SH-SY5Y (cell line): ENCODE data around the gene C2CD4D.

Experiments used
- GATA2 ChIP-seq: IDR thresholded peaks from 2 replicates; pipeline ENCODE4 v1.6.1; 2011; ENCODE audit warnings: mild to moderate bottlenecking, low read depth, low read length
- GATA3 ChIP-seq: IDR thresholded peaks from 2 replicates; pipeline ENCODE4 v1.6.1; 2011; ENCODE audit warnings: low read depth, mild to moderate bottlenecking, low read length, moderate library complexity

Gene C2CD4D

DNA sequence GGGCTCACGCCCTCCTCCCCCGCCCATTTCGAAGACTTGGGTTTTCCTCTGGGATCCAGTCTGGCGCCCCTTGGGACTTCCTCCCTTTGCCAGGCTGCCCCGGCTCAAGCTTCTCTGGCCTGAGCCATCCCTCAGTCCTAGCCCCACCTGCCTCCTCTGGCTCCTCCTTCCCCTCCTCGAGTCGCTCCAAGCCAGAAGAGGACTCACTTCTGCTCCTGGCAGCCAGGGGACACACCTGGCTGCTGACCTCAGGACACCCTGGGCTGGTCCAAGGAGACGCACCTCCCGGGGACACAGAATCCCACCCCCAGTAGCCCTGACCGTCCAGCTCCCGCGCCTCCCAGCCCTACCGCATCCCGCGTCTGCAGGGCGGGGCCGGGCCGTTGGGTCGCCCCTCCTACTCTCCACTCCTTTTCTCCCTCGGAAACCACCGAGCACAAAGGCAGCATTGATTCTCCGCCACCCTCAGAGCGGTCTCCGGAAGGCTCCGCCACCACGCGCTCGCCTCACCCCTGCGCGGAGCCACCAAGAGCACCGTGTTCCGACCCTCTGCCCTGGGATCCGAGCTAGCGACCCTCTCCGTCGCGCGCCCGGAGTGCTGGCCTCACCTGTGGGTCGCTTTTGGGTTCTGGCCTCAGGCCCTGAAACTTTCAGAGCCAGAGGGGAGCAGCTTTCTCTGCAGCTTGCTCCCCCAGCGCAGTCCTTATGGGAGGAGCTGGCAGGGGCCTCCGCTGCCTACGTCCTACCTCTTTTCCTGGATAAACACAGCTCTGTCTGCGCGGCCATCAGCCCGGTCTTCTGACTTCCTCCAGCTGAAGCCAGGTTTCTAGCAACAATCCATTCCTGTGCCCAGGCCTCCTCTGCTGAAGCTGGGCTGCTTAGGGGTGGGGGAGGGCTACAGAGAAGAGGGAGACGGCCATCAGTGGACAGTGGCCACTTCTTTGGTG lies at the start of gene C2CD4D:
Gene C2CD4D, minus strand, starts transcription at position 364 of the 947 bp plus-strand sequence. CDS start 831 bp downstream, outside the sequence.
- TF ChIP-seq GATA2 (no peak), GATA3 (no peak)

DNA sequence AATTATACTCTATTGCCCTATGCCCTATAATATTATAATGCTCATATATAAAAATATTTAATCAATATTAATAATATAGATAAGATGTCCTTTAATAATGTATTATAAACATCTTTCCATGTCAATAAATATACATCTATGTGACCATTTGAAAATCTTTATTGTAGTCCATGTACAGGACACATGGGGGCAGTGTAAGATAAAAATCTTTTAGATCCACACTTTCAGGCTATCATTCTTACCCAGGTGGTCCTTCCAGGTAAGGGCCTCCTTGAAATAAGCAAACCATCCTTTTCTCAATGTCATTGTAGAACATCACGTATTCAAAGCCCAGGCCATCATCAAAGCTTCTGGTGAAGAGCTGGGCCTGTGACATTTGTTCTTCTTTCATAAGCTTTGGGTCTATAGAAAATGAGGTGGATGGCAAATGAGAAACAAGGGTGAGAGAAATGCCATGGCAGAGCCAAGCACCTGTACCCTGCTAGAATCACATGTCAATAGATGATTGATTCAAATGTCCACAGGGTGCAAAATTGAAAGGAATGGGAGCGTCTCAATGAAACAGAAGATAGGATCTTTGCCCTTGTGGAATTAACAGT lies 49.5 kb upstream of the C2CD4D start:
- TF ChIP-seq GATA3 (no peak), GATA2 (no peak)

DNA sequence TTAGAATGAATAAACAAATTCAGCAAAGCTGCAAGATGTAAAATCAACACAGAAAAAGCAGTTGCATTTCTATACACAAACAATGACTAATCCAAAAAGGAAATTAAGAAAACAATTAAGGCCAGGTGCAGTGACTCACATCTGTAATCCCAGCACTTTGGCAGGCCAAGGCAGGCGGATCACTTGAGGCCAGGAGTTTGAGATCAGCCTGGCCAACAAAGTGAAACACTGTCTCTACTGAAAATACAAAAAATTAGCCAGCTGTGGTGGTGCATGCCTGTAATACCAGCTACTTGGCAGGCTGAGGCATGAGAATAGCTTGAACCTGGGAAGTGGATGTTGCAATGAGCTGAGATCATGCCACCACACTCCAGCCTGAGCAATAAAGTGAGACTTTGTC lies 47.4 kb upstream of the C2CD4D start:
- TF ChIP-seq GATA3 (no peak), GATA2 (no peak)

DNA sequence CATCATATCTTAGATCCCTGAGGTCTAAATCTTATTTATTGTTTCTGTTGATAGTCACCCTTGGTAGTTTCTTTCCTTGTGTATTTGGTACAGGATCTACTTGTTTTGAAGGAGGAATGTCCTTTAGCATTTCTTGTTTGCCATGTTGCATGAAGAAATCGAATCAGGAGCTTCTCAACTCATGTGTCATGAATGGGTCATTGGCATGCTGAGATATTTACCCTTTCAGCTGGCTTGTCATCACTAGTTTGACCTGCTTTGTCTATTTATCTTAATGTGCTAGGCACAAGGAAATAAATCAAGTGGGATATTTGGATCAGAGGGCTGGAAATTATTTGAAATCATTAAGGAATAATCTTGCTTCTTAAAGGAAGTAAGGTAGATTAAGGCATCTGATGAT lies 45.9 kb upstream of the C2CD4D start:
- TF ChIP-seq GATA2 (no peak), GATA3 (no peak)

DNA sequence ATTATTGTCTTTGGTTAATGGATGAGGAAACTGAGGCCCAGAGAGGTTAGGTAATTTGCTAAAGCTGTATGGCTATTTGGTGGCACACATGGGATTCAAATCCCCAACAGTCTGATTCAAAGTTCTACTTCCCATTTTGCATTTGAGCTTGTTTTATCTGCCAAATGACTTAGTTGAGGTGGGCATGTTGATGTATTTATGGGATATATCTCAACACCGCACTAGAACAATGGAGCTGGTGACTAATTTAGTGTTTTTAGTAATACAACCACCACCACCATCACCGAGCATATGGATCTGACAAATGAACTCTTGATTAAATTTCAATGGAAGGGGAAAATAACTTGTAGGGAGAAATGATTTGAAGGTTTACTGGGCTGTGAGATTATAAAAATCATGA lies 42.8 kb upstream of the C2CD4D start:
- TF ChIP-seq GATA3 = no peak
- no peak for TF ChIP-seq GATA2

DNA sequence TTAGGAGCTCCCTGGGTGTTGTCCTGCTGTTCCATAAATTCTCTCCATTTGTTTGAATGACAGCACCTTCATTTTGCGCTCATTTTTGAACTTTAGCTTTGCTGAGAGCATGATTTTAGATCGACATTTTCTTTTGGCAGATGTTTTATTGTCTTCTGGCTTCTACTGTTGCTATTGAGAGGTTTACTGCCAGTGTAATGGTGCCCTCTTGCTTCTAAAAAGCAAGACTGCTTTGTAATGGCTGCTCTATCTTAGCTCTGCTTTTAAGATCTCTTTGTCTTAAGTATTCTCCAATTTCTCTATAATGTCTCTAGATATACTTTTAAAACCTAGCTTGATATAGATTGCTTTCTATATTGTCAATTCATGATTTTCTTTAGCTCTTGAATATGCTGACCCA lies 41.9 kb upstream of the C2CD4D start:
- TF ChIP-seq GATA2 (no peak), GATA3 (no peak)

DNA sequence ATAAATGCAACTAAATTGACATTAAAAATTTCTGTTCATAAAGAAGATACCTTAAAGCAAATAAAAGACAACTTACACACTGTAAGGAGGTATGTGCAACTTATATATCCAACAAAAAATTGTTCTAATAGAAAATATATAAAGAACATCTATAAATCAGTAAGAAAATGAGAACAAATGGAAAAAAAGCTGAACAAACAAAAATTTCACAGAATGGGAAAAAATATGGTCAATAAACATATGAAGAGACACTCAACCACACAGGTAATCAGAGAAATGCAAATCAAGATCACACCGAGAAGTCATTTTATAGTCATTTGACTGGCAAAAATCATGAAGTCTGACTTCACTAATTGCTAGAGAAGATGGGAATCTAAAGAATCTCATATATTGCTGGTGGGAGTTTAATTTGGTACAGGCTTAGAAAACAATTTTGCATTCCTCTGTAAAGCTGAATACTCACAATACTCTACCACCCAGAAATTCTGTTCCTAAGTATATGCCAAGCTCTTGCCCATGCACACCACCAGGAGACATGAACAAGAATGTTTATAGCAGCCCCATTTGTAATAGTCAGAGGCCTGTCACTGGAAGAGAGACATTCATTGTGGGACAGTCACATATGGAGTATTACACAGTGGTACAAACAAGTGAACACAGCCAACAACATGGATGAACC lies 35.9 kb upstream of the C2CD4D start:
- TF ChIP-seq GATA2 (no peak), GATA3 (no peak)

DNA sequence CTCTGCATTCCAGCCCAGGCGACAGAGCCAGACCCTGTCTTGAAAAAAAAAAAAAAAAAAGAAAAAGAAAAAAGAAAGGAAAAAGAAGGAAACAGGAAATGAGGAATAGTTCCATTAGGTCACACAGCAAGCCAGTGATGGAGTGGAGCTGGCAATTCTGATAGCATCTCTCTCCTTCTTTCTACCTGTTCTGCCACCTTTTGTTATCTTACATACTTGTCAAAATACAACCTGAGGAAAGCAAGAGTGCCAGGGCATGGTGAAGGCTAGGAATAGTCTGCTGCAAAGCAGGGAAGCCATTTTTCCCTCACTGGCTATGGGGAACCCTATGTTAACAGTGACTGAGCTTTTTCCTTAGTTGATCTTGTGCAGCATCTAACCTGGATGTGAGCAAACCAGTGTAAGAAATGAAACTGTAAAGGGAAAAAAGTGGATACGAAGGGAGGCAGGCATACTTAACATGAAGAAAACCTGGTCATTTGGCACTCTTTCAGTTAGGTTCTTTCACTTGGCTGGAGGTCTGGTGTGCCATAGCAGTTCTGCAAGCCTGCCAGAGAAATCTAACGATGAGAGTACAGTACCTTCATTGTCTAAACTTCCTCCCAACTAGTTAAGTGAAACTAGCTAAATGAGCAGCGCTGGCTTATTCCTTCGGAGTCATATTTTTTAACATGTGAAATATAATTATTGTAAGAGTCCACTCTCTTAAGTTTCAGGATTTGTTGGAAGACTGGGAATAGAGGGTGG lies 31.8 kb upstream of the C2CD4D start:
- TF ChIP-seq GATA3 = no peak
- no peak for TF ChIP-seq GATA2

DNA sequence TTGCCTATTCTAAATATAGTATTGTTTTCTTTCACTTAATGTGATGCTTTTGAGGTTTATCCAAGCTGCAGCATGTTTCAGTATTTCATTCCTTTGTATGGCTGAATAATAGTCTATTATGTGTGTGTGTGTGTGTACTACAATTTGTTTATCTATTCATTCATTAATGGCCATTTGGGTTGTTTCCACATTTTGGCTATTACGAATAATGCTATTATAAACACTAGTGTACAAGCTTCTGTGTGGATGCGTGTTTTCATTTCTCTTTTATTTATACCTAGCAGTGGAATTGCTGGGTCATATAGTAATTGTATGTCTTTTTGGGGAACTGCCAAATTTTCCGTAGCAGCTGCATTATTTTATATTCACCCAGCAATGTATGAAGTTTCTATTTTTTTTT lies 28.9 kb upstream of the C2CD4D start:
- TF ChIP-seq GATA2 (no peak), GATA3 (no peak)

DNA sequence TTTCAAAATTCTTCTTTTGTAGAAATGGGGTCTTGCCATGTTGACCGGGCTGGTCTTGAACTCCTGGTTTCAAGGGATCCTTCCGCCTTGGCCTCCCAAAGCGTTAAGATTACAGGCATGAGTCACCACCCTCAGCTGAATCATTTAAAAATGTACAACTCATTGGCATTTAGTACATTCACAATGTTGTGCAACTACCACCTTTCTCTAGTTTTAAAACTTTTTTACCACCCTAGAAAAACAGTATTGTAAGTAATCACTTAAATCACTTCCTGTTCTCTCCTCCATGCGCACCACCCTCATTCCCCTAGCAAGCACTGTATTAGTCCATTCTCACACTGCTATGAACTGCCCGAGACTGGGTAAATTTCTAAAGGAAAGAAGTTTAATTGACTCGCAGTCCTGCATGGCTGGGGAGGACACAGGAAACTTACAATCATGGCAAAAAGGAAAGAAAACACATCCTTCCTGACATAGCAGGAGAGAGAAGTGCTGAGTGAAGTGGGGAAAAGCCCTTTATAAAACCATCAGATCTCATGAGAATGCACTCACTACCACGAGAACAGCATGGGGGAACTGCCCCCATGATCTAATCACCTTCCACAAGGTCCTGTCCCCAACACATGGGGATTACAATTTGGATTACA lies 28.3 kb upstream of the C2CD4D start:
- TF ChIP-seq GATA3 = no peak
- TF ChIP-seq GATA2 = no peak

DNA sequence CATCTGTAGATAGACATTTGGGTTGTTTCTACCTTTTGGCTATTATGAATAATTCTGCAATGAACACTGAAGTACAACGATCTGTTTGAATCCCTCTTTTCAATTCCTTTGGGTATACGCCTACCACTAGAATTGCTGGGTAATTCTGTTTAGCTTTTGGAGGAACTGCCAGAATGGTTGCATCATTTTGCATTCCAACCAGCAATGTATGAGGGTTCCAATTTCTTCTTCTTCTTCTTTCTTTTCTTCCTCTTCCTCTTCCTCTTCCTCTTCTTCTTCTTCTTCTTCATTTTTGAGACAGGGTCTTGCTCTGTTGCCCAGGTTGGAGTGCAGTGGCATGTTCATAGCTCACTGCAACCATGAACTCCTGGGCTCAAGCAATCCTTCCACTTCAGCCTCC lies 27.7 kb upstream of the C2CD4D start:
- no peak for TF ChIP-seq GATA2
- no peak for TF ChIP-seq GATA3

DNA sequence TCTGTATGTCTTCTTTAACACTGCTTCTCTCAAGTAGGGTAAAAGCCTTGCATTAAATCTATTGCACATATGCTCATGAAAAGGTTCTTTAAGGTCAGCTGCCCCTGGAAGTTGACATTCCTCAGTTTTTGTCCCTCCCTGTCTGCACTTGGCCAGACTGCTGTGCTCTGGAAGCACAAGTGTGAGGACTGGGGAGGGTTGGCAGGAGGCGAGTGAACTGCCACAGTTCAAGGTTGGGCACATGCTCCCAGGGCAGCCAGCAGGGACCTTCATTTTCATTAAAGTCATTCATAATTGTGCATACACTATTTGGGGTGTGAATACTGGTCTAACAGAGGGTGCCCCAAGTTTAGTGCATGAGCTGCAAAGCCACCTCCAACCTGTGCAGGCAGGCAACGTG lies 24.8 kb upstream of the C2CD4D start:
- TF ChIP-seq GATA2 = no peak
- TF ChIP-seq GATA3 = no peak

DNA sequence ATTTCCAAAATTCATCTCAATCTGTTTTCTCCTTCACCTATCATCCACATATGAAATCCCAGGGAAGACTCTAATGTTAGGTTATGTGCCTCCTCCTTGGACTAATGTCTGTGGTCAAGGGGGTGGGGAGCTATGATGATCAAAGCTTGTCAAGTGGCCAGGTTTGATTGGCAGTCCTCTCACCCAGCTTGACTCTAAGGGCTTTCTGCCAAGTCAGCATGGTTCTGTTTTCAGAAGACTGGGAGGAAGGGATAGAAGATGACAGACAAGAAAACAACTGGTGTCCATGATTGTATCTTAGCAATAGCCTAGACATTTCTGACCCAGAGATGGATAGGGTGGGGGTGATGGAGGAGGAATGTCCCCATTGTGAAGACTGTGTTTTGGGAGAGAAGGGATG lies 23.0 kb upstream of the C2CD4D start:
- TF ChIP-seq GATA2 (no peak), GATA3 (no peak)

DNA sequence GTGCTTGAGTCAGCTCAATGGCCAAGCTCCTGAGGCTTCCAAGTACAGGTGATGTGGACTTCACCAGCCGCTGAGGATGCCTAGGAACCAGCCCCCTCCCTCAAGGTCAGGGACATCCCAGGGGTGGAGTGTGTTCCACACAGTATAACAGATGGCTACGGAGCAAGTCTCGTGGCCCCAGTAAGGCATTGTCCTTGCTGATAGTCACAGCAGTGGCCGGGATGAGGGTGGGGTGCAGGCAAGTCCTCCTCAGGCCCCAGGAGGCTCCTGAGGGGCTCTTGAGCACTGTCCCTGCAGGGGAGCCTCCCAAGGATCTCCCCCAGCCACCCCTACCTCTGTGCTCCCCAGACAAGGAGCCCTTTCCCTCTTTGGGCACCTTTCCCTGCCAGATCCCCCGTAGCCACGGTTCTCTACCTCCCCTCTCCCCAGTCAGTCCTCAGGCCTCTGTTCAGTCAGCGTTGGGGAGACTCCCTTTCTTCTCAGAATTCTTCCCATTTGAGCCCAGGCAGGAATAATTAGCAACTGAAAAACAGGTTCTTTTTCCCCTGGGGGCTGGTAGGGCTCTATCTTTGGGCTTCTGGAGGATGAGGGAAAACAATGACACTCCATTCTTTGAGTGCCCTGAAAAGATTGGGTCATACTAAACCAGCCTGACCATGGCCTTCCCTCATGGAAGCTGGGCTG lies 21.0 kb upstream of the C2CD4D start:
- no peak for TF ChIP-seq GATA3
- TF ChIP-seq GATA2 = no peak
